ENCODE results near the gene RAD51B. TPM values are rescaled to one million over a fixed set of nuclear protein-coding genes. Genes with fewer than 3 reads are reported as not detected.

Gene RAD51B
- total RNA-seq, 1 experiment from 2014 or later: 20.0 TPM

- no peaks in the 10 kb centered on the region for H3K27me3 ChIP-seq (ENCODE audit: insufficient read depth, low read length)
- no peak overlapping the region for H3K9ac ChIP-seq (ENCODE audit: low read length)
- H3K9me3 ChIP-seq (ENCODE audit: control insufficient read depth in 1 of 2, insufficient read depth in 1 of 2, low read depth in 1 of 2, low read length in 2 of 2): no peaks in the 10 kb centered on the region
- H3K4me3 ChIP-seq (replicated peaks in 1 of 2; ENCODE audit: low read depth in 1 of 2, low read length in 2 of 2): no peak overlapping the region
- ChIA-PET CTCF (no interaction called here), RAD21 (ENCODE audit: low non-redundant PET in 1 of 2, low total read pairs in 2 of 2, uncharacterized antibody in 2 of 2, unreplicated experiment in 2 of 2) (no interaction called here), POLR2A (no interaction called here)
- no peaks in the 10 kb centered on the region for H4K20me1 ChIP-seq (ENCODE audit: insufficient read depth)
- ATAC-seq (no peak), DNase-seq (ENCODE audit: low read depth, low spot score) (no peak)
- no peak overlapping the region for H3K4me2 ChIP-seq (ENCODE audit: low read length)
- TF ChIP-seq FOSL1 (IDR thresholded peaks at IDR 0.05; ENCODE audit: low read depth) (no peak), CTCF (IDR thresholded peaks at IDR 0.05 in 2 of 3, conservative IDR thresholded peaks at IDR 0.05 in 1 of 3; ENCODE audit: borderline replicate concordance in 1 of 3, insufficient read depth in 1 of 3, low read depth in 2 of 3, low read length in 2 of 3) (no peak), CBX3 (IDR thresholded peaks at IDR 0.05; ENCODE audit: low read depth) (no peak), SP1 (IDR thresholded peaks at IDR 0.05; ENCODE audit: low read depth) (no peak), EZH2 (IDR thresholded peaks at IDR 0.05) (no peak), ZBTB33 (IDR thresholded peaks at IDR 0.05; ENCODE audit: extremely low read depth, insufficient replicate concordance, low read length) (no peak), EGR1 (IDR thresholded peaks at IDR 0.05; ENCODE audit: low read depth) (no peak), ZNF274 (IDR thresholded peaks at IDR 0.05; ENCODE audit: low read depth, low read length) (no peak), EZH2phosphoT487 (IDR thresholded peaks at IDR 0.05; ENCODE audit: borderline replicate concordance) (no peak), TCF7L2 (IDR thresholded peaks at IDR 0.05; ENCODE audit: borderline replicate concordance, extremely low read depth, insufficient read depth, insufficient read length) (no peak), RAD21 (IDR thresholded peaks at IDR 0.05; ENCODE audit: low read depth) (no peak), SIN3A (IDR thresholded peaks at IDR 0.05; ENCODE audit: low read depth) (no peak), POLR2AphosphoS5 (IDR thresholded peaks at IDR 0.05; ENCODE audit: low read depth, low read length) (no peak), CEBPB (IDR thresholded peaks at IDR 0.05; ENCODE audit: low read depth) (no peak), ZFX (IDR thresholded peaks at IDR 0.05) (no peak), JUND (IDR thresholded peaks at IDR 0.05) (no peak), MAX (IDR thresholded peaks at IDR 0.05) (no peak)
- no peaks in the 10 kb centered on the region for H3K4me1 ChIP-seq (ENCODE audit: control insufficient read depth in 1 of 2, insufficient read depth in 2 of 2, low read length in 2 of 2)
- no peak overlapping the region for H2AFZ ChIP-seq (ENCODE audit: low read depth, low read length, poor library complexity, severe bottlenecking)
- BruUV-seq (replicated peaks): no TSS peak
- intact Hi-C loops (cut with micrococcal nuclease): no loop called here
- H3K9me2 ChIP-seq (ENCODE audit: insufficient read depth): no peaks in the 10 kb centered on the region
- H3K36me3 ChIP-seq (ENCODE audit: control insufficient read depth in 1 of 2, insufficient read depth in 2 of 2, low read length in 2 of 2): no peaks in the 10 kb centered on the region
- H3K79me2 ChIP-seq (ENCODE audit: insufficient read depth, low read length): no peaks in the 10 kb centered on the region
- H3K27ac ChIP-seq (ENCODE audit: low read depth, low read length): no peak overlapping the region
Measured at GRCh38 chr14:68724914-68725313, 905.3 kb downstream of the RAD51B start.

Measured in HCT116 (cell line).